Brain microvascular endothelial cell (primary cell): ENCODE measurements around the gene SLC38A1.

Experiments
- DNase-seq: peaks from one replicate; pipeline ENCODE4 v3.0.0-alpha.2; 2020
- H3K27ac ChIP-seq: fragments of 250-450 bp; sonication (Bioruptor Pico); 2 replicates; pipeline ENCODE4 v1.5.1; 2020; ENCODE audit warnings: mild to moderate bottlenecking, moderate library complexity
- H3K27me3 ChIP-seq: fragments of 250-450 bp; sonication (Bioruptor Pico); replicated peaks from 2 replicates; pipeline ENCODE4 v1.5.1; 2020; ENCODE audit warnings: mild to moderate bottlenecking
- H3K36me3 ChIP-seq: fragments of 250-450 bp; sonication (Bioruptor Pico); replicated peaks from 2 replicates; pipeline ENCODE4 v1.5.1; 2020; ENCODE audit warnings: mild to moderate bottlenecking
- H3K4me3 ChIP-seq: 2 replicates; pipeline ENCODE4 v1.5.1; 2011; ENCODE audit warnings: low read depth, mild to moderate bottlenecking, control low read depth, low read length, moderate library complexity
- in situ Hi-C: cut with HindIII; loops from 2 replicates; pipeline ENCODE4 v1.10.0; 2017; ENCODE audit warnings: low sequenced_read_pairs, low pct_ligation_motif_present
- TF ChIP-seq, protein P1 (sequence below): IDR thresholded peaks from 2 replicates; pipeline ENCODE4 v1.5.1; 2011; ENCODE audit warnings: low read depth, mild to moderate bottlenecking, moderate library complexity, low read length, control low read depth, inconsistent platforms; ENCODE audit errors: missing control alignments

The SLC38A1 gene

DNA sequence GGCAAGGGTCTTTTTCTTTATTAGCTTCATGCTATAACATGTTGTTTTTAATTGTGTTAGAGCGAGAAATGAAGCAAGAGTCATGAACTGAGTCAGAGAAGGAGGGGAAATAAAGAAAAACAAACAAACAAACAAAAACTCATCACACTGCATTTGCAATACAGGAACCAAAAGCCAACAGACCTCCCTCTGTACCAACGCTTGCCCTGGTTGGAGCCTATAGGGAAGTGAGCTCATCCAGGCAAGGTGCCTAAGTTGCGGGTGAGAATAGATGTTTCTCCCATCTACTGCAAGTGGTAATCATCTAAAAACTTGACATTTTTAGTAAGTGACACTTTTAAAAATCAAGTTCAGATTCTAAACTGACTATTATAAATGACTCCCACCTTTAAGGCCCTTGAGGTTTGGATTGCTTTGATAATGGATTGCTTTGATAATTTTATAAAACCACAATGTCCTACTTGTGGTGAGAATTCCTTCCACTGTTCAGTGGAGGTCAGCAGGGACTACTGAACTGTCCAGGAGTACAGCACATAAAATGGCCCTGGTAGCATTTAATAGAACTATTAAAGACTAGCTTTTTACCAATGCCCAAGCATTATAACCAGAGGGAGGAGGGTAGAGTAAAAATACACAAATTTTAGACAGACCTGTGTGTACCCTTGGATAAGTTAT is 31.3 kb downstream of the SLC38A1 start:
- no peak overlapping the region for H3K4me3 ChIP-seq
- no peak overlapping the region for H3K27ac ChIP-seq
- TF ChIP-seq, protein P1, sequence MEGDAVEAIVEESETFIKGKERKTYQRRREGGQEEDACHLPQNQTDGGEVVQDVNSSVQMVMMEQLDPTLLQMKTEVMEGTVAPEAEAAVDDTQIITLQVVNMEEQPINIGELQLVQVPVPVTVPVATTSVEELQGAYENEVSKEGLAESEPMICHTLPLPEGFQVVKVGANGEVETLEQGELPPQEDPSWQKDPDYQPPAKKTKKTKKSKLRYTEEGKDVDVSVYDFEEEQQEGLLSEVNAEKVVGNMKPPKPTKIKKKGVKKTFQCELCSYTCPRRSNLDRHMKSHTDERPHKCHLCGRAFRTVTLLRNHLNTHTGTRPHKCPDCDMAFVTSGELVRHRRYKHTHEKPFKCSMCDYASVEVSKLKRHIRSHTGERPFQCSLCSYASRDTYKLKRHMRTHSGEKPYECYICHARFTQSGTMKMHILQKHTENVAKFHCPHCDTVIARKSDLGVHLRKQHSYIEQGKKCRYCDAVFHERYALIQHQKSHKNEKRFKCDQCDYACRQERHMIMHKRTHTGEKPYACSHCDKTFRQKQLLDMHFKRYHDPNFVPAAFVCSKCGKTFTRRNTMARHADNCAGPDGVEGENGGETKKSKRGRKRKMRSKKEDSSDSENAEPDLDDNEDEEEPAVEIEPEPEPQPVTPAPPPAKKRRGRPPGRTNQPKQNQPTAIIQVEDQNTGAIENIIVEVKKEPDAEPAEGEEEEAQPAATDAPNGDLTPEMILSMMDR = no peak
- no peaks in the 10 kb centered on the region for H3K36me3 ChIP-seq
- DNase-seq = no peak
- in situ Hi-C loops = no loop called here
- H3K27me3 ChIP-seq = no peaks in the 10 kb centered on the region

DNA sequence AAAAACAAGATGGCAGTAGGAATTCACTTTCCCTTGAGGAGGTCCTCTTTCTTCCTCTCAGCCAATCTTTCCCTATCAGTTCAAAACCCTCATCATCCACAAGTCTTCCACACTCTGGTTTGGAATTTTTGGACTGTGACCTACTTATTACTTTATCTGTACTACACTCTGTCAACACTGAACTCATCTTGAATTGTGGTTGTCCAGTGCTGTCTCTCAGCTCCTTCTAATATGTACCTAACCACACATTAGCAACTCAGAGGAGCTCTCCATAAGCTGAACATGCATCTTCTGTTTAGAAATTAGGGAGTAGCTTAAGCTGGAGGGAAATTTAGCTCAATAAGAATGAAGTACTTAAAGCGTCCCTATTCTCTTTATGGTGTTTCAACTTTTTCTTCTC is 34.8 kb downstream of the SLC38A1 start:
- DNase-seq = no peak
- Histone ChIP-seq H3K27ac (no peak overlapping the region), H3K27me3 (no peaks in the 10 kb centered on the region), H3K4me3 (no peak overlapping the region), H3K36me3 (no peaks in the 10 kb centered on the region)
- in situ Hi-C loops = no loop called here
- TF ChIP-seq, protein P1 = no peak

DNA sequence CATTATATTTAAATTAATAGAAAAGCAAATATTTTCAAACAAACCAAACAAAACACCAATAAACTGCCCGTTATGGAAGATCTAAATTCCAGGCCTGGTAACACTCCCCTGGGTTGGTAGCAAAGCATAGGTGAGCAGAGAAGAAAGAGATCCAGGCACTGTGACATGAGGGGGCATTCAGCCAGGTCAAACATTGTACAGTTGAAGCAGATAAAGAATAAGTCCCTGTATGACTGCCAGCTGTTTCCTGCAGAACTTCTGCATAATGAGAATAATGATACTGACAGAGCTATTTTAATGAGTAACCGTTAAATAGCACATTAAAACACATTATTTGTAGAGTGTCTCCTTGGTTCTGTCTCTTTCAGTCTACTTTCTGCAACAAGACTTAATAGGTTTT is 35.4 kb downstream of the SLC38A1 start:
- TF ChIP-seq, protein P1 = no peak
- in situ Hi-C loops = no loop called here
- Histone ChIP-seq H3K27me3 (no peaks in the 10 kb centered on the region), H3K27ac (no peak overlapping the region), H3K36me3 (no peaks in the 10 kb centered on the region), H3K4me3 (no peak overlapping the region)
- DNase-seq = no peak

DNA sequence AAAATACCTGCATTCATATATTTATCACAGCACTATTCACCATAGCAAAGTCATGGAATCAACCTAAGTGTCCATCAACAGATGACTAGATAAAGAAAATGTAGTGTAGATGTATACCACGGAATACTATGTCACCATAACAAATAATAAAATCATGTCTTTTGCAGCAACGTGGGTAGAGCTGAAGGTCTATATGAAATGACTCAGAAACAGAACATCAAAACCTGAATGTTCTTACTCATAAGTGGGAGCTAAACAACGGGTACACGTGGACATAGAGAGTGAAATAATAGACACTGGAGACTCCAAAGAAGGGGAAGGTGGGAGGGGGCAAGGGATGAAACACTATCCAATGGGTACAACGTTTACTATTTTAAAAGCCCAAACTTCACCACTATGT is 37.9 kb downstream of the SLC38A1 start:
- Histone ChIP-seq H3K4me3 (no peak overlapping the region), H3K27me3 (no peaks in the 10 kb centered on the region), H3K27ac (no peak overlapping the region), H3K36me3 (peaks cover 5% of the 10 kb centered on the region)
- TF ChIP-seq, protein P1 = no peak
- DNase-seq = no peak
- in situ Hi-C loops = no loop called here

DNA sequence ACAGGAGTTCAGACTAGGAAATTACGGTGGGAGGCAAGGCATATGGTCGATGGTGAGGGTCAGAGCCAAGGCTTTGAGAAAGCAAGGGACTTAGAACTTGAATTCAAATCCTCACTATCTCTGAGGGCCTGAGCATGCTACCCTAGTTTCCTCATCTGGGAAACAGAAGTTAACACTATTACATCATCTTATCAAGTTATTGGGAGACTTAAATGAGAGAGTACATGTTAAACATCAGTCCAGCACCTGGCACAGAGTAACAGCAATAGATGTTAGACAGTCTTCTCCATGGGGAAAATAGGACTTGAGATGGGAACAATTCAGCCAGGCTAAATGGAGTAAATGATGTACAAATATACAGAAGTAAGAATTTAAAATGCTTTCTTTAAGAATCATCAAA is 38.5 kb downstream of the SLC38A1 start:
- H3K4me3 ChIP-seq = no peak overlapping the region
- no peak overlapping the region for H3K27ac ChIP-seq
- no peaks in the 10 kb centered on the region for H3K27me3 ChIP-seq
- H3K36me3 ChIP-seq = peaks cover 5% of the 10 kb centered on the region
- in situ Hi-C loops = no loop called here
- TF ChIP-seq, protein P1 = no peak
- DNase-seq = no peak

DNA sequence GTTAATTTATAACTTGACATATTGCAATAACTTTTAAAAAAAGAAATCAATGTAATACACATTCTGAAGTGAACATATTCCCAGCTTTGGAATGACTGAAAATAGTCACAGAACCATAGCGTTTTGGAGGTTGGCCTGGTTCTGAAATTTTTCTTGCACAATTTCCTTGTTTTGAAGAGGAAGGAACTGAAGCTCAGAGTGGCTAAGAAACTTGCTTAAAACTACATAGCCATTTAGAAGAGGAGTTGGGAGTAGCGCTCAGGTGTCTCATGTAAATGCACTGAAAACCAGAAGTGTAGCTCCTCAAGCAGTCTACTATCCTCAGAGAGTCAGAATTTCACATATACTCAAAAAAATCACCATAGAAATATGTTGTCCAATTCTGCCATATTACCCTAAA is 41.2 kb downstream of the SLC38A1 start:
- no peak overlapping the region for H3K27ac ChIP-seq
- in situ Hi-C loops = no loop called here

More for the DNA sequence above, 41.2 kb downstream of the SLC38A1 start:
- Histone ChIP-seq H3K27me3 (no peaks in the 10 kb centered on the region), H3K36me3 (peaks cover 5% of the 10 kb centered on the region), H3K4me3 (no peak overlapping the region)
- TF ChIP-seq, protein P1 = no peak
- DNase-seq = no peak
